GM19240 (cell line): ENCODE measurements around the gene PA2G4.
"Not testable (repeated sequence)": the region's sequence is repeated elsewhere in the genome, so short reads cannot be mapped to it uniquely, and the experiment has no call there.

Experiments
- DNase-seq: peaks from one replicate; pipeline ENCODE4 v3.0.0; 2011; ENCODE audit warnings: low spot score; ENCODE audit not compliant: insufficient read length

PA2G4 gene

GRCh38 chr12:56099787-56100186, 4.6 kb upstream of the PA2G4 start:
- no peak for DNase-seq

- no peak for DNase-seq
Measured at GRCh38 chr12:56101045-56101444, 3.3 kb upstream of the PA2G4 start.

DNA sequence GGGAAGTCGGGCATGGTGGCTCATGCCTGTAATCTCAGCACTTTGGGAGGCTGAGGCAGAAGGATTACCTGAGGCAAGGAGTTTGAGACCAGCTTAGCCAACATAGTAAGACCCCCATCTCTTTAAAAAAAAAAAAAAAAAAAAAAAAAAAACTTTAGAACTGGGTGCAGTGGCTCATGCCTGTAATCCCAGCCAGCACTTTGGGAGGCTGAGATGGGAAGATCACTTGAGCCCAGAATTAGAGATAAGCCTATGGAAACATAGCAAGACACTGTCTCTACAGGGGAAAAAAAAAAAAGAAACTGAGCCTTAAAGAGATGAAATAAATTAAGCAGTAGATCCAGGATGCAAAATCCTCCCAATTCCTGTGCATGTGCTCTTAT, 1.7 kb upstream of the PA2G4 start:
- DNase-seq: no peak

- DNase-seq: no peak
Measured at GRCh38 chr12:56103066-56103711, 1.2 kb upstream of the PA2G4 start.

- DNase-seq: no peak
Measured at GRCh38 chr12:56103823-56104108, 593 bp upstream of the PA2G4 start.

GRCh38 chr12:56104815-56105608, 653 bp downstream of the PA2G4 start:
- no peak for DNase-seq

DNA sequence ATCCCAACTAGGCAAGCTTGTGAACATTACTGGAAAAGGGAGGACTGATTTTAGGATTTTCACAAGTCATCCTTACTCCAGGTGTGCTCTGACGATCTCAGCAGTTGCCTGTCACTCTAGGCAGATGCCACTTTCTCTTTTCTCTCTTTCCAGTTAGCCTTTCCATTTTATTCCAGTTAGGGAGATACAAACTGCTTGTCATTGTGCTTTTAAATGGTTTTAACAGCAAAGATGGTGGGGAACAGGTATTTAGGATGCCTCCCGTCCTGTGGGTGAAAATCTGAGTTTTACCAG, 1.2 kb downstream of the PA2G4 start:
- DNase-seq: no peak

DNA sequence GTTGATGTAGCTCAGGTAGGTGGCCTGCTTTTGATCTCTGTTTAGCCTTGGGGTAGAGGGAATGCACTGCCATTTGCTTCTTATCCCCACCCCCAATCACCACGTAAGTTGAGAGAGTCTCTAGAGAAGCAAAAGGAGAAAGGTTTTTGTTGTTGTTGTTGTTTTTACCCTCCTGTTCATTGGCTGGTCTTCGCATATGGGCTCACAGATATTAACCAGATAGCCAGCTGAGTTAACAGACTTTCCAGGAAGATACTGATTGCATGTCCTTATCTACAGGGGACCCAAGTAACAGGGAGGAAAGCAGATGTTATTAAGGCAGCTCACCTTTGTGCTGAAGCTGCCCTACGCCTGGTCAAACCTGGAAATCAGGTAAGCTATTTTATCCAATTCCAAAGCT, 2.9 kb downstream of the PA2G4 start:
- no peak for DNase-seq

- DNase-seq: no peak
Measured at GRCh38 chr12:56110571-56110970, 6.2 kb downstream of the PA2G4 start.

DNA sequence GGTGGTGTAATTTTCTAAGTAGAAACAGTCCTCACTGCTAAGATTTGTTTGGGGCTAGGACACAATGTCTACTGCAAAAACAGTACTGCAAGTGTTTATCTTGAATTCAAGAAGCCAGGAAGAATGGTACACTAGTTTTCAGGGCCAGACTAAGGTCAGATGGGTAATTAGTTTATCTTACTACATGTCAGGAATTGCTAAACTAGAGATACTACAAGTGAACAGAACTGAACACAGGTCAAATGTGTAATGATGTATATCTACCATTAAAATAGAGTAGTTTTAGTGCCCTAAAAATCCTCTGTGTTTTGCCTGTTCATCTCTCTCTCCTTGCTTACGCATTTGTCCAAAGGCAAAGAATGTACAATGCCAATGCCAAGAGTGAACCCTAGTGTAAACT, 9.7 kb downstream of the PA2G4 start:
- DNase-seq: no peak

GRCh38 chr12:56115329-56115728, 11.0 kb downstream of the PA2G4 start:
- no peak for DNase-seq

- DNase-seq: peak; percentile 41
Measured at GRCh38 chr12:56116267-56117081, 12.1 kb downstream of the PA2G4 start, which contains the start of gene RPL41. TSS of gene RPL41 (plus strand) at chr12:56116633.

- not testable (repeated sequence) for DNase-seq
Measured at GRCh38 chr12:56117082-56117706, 12.8 kb downstream of the PA2G4 start.

DNA sequence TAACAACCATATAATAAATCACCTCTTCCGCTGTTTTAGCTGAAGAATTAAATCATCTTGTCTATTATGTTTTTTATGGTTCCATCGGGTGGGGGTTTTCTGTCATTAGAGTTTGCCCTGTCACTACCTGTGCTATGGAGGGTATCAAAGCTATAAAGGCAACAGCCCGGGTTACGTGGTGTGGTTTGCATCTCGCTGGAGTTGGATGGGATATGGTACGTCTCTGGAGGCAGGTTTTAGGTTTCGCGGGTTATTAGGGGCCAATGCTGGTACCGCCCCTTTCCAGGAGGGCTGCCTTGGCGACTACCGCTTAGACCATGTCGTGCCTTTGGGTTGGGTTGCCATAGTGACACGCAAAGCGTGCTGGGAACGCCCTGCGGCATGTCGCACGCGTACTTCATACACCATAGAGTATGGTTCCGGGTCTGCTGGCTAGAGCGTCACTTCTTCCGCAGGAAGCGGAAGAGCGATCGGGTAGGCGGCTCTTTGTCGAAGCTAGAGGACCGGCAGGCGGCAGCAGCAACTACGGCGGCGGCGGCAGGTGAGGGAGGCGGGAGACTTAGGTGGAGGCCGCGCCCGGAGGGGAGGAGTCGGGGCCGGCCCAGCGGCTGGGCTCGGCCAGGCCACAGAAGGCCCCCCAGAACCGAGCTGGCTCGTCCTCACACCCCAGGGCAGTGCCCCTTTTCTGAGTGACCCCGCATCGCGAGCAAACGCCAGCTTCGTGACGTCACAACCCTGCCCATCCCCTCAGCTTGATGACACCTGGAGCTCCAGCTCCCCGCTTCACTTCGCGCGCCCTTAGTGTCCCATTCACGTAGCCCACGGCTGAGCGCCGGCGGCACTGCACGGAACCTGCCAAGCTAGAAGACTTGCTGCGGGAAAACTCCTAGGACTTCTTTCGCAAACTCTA, 13.7 kb downstream of the PA2G4 start, which contains the start of gene ZC3H10:
ZC3H10 (plus strand) TSS at position 489 of the 910 bp plus-strand sequence. CDS start 2,297 bp downstream, outside the sequence.
- peak; percentile 62 for DNase-seq

DNA sequence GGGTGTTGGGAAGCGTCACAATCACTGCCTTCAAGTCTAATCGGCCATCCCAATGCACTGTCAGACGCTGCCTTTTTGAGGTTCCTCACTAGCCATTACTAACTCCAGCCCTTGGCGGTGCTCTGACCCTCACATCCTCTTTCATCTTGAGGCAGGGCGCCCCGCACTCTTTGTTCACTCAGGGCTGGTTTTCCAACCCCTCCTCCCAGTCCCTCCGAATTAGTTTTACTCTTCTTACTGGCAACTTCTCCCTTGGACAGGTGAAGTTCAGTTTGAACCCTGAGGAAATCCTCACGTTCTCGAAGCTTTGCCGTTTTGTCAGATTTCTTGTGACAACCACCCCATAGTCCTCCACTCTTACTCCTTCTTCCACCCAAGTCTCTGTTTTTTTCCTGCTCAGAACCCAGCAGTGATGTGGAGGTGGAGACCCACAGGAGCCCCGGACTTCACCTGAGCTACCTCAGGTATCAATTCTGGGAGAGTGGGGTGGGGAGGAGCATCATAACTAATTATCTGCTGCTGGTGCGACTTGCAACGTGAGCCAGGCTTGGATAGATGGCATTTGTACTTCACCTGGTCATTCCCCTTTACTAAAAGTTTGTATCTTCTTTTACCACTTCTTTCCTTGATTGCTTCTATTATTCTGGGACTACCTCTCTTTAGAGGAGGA, 14.5 kb downstream of the PA2G4 start:
- no peak for DNase-seq

DNA sequence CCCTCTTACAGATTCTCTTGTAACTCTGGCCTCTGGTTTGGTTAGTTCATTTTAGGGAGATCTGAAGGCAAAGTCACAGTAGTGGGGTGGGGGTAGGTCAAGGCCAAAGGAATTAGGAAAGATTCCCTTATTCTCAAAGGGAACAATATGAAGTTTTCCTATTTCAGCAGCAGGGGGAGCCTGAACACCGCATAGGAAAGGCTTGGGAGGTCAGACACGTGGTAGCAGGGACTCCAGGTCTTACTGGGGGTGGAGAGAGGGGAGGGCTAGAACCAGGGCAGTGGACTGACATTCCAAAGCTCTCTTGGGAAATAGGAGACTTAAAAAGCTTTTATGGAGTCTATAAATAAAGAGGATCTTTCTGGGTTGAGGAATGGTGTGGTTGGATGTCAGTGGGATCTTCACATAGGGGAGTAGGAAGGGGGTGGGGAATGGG, 15.0 kb downstream of the PA2G4 start:
- DNase-seq: no peak

- no peak for DNase-seq
Measured at GRCh38 chr12:56120158-56120846, 15.9 kb downstream of the PA2G4 start.

DNA sequence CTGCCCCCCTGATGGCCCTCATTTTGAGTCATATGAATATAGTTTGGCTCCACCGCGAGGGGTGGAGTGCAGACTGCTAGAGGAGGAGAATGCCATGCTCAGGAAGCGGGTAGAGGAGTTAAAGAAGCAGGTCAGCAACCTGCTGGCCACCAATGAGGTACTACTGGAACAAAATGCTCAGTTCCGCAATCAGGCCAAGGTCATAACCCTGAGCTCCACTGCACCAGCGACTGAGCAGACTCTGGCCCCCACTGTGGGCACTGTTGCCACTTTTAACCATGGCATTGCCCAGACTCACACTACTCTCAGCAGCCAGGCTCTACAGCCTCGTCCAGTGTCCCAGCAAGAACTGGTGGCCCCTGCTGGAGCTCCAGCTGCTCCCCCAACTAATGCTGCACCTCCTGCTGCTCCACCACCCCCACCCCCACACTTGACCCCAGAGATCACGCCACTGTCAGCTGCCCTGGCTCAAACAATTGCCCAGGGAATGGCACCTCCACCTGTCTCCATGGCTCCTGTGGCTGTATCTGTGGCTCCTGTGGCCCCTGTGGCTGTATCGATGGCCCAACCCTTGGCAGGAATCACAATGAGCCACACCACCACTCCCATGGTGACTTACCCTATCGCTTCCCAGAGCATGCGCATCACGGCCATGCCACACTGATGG, 17.0 kb downstream of the PA2G4 start:
- no peak for DNase-seq

GRCh38 chr12:56122637-56123036, 18.3 kb downstream of the PA2G4 start:
- DNase-seq: no peak
